Measurements from ENCODE around the gene RAD23A. TPM values are rescaled to one million over a fixed set of nuclear protein-coding genes. Genes with fewer than 3 reads are reported as not detected.
"Not testable (repeated sequence)": the region's sequence is repeated elsewhere in the genome, so short reads cannot be mapped to it uniquely, and the experiment has no call there.

RAD23A gene
- total and polyA plus RNA-seq, 7 donors: 58.7 to 133 (median 99.3) TPM

DNA sequence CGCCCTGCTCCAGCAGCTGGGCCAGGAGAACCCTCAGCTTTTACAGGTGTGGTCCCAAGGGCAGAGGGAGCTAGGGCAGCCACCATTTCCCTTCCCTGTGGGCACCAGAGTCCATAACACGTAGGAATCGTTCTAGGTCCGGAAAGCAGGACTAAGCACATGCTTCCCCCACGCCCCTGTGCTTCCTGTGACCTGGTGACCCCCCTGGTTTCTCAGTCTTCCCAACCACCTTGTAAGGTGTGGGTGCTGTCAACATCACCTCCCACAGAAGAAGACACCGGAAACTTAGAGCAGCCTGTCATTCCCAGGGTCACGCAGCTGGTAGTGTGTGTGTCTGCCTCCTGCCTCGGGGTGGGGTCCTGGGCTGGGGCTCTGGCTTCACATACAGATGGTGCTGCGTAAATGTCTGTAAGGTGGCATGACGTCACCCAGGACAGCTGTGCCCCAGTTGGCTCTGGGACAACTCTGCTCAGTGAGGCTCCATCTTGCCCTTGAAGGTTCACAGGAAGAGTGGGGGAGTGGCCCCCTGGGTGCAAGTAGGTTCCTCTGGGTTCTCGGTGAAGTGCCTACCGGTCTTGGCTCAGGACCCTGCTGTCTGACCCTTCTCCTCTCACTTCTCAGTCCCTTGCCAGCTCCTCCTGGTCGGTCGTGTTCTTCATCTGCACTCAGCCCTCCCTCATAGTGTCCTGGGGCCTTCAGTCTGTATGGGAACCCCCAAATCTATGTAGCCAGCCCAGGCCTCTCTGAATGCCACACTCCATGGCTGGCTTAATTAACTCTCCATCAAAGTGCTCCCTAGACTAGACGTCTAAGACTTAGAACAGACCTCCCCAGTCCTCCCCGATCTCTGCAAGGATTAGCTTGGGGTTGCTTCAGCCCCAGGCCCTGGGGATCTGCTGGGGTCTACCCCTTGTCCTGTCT, 4.0 kb downstream of the RAD23A start:
- intact Hi-C loops (cut with DNase I): loop anchor here (5.0 kb wide), 1 partner anchor 62 kb away; the partner anchor contains the start of gene KLF1
- 86 to 88% methylated on average over 16 of the region's 16 CpGs for WGBS, 2 donors
- H3K27me3 ChIP-seq: no peaks in the 10 kb centered on the region
- no peak overlapping the region for H3K4me3 ChIP-seq
- TF ChIP-seq POLR2AphosphoS5 (IDR thresholded peaks at IDR 0.05): no peak
- no peak for TF ChIP-seq POLR2A (IDR thresholded peaks at IDR 0.05)
- no peak for TF ChIP-seq EP300 (IDR thresholded peaks at IDR 0.05)
- TF ChIP-seq CTCF (IDR thresholded peaks at IDR 0.05): no peak
- H3K27ac ChIP-seq: no peak overlapping the region
- peaks cover 40 to 74% (median 57%) of the 10 kb centered on the region in 4 donors for H3K36me3 ChIP-seq
- peaks cover 0 to 42% (median 26%) of the 10 kb centered on the region in 4 donors for H3K4me1 ChIP-seq
- no peaks in the 10 kb centered on the region for H3K9me3 ChIP-seq
- no peak for DNase-seq

DNA sequence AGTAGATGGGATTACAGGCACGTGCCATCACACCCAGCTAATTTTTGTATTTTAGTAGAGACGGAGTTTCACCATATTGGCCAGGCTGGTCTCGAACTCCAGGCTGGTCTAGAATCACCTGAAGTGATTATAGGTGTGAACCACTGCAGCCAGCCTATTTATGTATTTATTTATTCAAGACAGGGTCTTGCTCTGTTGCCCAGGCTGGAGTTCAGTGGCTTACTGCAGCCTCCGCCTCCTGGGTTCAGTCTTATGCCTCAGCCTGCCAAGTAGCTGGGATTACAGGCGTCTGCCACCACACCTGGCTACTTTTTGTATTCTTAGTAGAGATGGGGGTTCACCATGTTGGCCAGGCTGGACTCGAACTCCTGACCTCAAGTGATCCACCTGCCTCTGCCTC, 6.4 kb downstream of the RAD23A start:
- H3K9me3 ChIP-seq; DNase-seq; H3K27me3 ChIP-seq; intact Hi-C loops (cut with DNase I); H3K4me3 ChIP-seq: not testable (repeated sequence)
- 92% methylated on average over 6 of the region's 6 CpGs for WGBS, 2 donors
- H3K4me1 ChIP-seq: peaks cover 0 to 46% (median 35%) of the 10 kb centered on the region in 4 donors
- H3K27ac ChIP-seq: peak overlapping the region in 3 of 4 donors; percentile 49 to 67 (median 65)
- peaks cover 40 to 73% (median 56%) of the 10 kb centered on the region in 4 donors for H3K36me3 ChIP-seq

DNA sequence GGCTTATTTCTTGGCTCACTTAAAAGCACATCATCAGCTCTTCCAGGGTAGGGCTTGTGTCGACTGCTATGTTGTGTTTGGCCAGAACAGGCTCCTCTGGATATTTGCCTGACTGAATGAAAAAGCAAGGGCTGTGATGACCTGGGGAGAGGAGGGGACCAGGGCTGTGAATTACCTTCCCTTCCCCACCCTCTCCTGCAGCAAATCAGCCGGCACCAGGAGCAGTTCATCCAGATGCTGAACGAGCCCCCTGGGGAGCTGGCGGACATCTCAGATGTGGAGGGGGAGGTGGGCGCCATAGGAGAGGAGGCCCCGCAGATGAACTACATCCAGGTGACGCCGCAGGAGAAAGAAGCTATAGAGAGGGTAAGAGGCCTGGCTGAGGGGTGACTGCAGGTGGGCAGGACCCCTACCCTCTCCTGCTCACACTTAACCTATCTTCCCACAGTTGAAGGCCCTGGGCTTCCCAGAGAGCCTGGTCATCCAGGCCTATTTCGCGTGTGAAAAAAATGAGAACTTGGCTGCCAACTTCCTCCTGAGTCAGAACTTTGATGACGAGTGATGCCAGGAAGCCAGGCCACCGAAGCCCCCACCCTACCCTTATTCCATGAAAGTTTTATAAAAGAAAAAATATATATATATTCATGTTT, 7.0 kb downstream of the RAD23A start:
- Histone ChIP-seq H3K9me3 (no peaks in the 10 kb centered on the region), H3K27me3 (no peaks in the 10 kb centered on the region), H3K36me3 (peaks cover 39 to 72% (median 56%) of the 10 kb centered on the region in 4 donors), H3K27ac (peak overlapping the region in 3 of 4 donors; percentile 49 to 67 (median 65)), H3K4me3 (no peak overlapping the region), H3K4me1 (peaks cover 0 to 44% (median 31%) of the 10 kb centered on the region in 4 donors)
- TF ChIP-seq POLR2AphosphoS5 (IDR thresholded peaks at IDR 0.05): no peak
- TF ChIP-seq CTCF (IDR thresholded peaks at IDR 0.05): no peak
- TF ChIP-seq EP300 (IDR thresholded peaks at IDR 0.05): no peak
- TF ChIP-seq POLR2A (IDR thresholded peaks at IDR 0.05): no peak
- DNase-seq: no peak
- intact Hi-C loops (cut with DNase I): no loop called here
- WGBS, 2 donors: 74 to 77% methylated on average over 12 of the region's 12 CpGs

- intact Hi-C loops (cut with DNase I): no loop called here
- no peaks in the 10 kb centered on the region for H3K27me3 ChIP-seq
- no peak for TF ChIP-seq EP300 (IDR thresholded peaks at IDR 0.05)
- TF ChIP-seq CTCF (IDR thresholded peaks at IDR 0.05): no peak
- no peak for TF ChIP-seq POLR2AphosphoS5 (IDR thresholded peaks at IDR 0.05)
- no peak for TF ChIP-seq POLR2A (IDR thresholded peaks at IDR 0.05)
- peaks cover 33 to 65% (median 50%) of the 10 kb centered on the region in 4 donors for H3K36me3 ChIP-seq
- no peak for DNase-seq
- peaks cover 0 to 43% (median 29%) of the 10 kb centered on the region in 4 donors for H3K4me1 ChIP-seq
- peak overlapping the region in 3 of 4 donors; percentile 49 to 67 (median 65) for H3K27ac ChIP-seq
- no peak overlapping the region for H3K4me3 ChIP-seq
- 65 to 69% methylated on average over 11 of the region's 11 CpGs for WGBS, 2 donors
- no peaks in the 10 kb centered on the region for H3K9me3 ChIP-seq
These were observed 7.6 kb downstream of the RAD23A start for GRCh38 chr19:12953138-12953798.
